AG04449 (cell line): ENCODE results near the gene ANKS1B.

Experiments used
- CTCF ChIA-PET: fragments of 350-600 bp; formaldehyde crosslinking; extraction: SDS; loops from one replicate; lab custom pipeline; 2021; ENCODE audit warnings: antibody characterized with exemption; lab: Yijun Ruan, JAX
- POLR2A ChIA-PET: fragments of 400-600, 350-600 bp; formaldehyde crosslinking; extraction: SDS; loops from one replicate; lab custom pipeline; 2020; ENCODE audit warnings: antibody characterized with exemption, inconsistent platforms; lab: Yijun Ruan, JAX
- DNase-seq: peaks from one replicate; pipeline ENCODE4 v3.0.0-alpha.2; 2010; ENCODE audit warnings: low read depth, low spot score
- H3K4me3 ChIP-seq: 2 replicates; pipeline ENCODE4 v1.5.1; 2011; ENCODE audit warnings: low read depth, mild to moderate bottlenecking, control low read depth, low read length
- TF ChIP-seq, protein P1 (sequence below): IDR thresholded peaks from one replicate; pipeline ENCODE4 v1.5.1; 2011; ENCODE audit warnings: mild to moderate bottlenecking, moderate library complexity, low read length, control low read depth, inconsistent platforms; ENCODE audit not compliant: insufficient read depth; ENCODE audit errors: missing control alignments

ANKS1B gene

DNA sequence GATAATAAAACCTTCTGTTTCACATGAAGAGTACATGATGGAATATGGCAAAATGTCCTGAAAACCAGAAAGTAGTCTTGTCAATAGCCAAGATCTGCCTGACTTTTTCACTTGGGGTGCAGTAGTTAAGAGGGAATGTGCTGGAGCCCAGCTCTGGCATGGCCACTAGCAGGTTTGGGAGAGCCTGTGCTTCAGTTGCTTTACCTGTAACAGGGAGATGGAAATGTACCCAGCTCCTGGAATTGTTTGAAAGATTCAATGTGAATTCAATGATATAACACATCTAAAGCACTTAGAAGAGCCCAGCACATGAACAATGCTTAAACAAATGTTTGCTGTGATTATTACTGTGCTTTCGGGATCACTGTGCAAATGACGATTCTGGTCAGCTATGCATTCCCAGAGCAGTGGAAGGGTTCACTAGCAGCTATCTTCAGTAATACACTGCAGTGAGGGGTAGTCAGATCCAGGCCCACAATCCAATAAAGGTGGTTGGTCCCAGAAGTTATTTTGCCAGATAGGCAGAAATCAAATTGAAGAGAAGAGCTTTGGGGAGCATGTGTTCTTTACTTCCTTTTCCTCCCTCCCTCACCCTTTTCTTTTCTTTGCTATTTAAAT, 1114.7 kb downstream of the ANKS1B start:
- ChIA-PET CTCF (no interaction called here), POLR2A (no interaction called here)
- H3K4me3 ChIP-seq, result no peak overlapping the region
- TF ChIP-seq, protein P1, sequence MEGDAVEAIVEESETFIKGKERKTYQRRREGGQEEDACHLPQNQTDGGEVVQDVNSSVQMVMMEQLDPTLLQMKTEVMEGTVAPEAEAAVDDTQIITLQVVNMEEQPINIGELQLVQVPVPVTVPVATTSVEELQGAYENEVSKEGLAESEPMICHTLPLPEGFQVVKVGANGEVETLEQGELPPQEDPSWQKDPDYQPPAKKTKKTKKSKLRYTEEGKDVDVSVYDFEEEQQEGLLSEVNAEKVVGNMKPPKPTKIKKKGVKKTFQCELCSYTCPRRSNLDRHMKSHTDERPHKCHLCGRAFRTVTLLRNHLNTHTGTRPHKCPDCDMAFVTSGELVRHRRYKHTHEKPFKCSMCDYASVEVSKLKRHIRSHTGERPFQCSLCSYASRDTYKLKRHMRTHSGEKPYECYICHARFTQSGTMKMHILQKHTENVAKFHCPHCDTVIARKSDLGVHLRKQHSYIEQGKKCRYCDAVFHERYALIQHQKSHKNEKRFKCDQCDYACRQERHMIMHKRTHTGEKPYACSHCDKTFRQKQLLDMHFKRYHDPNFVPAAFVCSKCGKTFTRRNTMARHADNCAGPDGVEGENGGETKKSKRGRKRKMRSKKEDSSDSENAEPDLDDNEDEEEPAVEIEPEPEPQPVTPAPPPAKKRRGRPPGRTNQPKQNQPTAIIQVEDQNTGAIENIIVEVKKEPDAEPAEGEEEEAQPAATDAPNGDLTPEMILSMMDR, result no peak
- no peak for DNase-seq

DNA sequence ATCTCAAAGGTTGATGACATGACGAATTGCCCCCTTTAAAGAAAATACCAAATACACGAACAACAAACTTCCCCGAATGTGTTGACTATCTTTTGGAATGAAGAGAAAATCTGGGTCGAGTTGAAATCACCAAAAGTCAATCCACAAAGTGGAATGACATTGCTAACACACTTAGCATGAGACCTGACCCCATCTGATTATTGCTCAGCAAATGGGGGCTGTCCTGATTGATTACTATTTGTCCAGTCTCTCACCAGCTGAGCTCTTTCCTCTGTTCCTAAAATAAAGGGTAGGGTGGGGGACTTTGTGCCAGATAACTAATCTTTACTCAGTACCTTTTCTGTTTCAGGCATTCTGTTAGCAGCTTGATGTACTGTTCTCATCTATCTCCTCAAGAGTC, 1116.2 kb downstream of the ANKS1B start:
- ChIA-PET CTCF (no interaction called here), POLR2A (no interaction called here)
- no peak for DNase-seq
- TF ChIP-seq, protein P1, result no peak
- H3K4me3 ChIP-seq, result no peak overlapping the region

DNA sequence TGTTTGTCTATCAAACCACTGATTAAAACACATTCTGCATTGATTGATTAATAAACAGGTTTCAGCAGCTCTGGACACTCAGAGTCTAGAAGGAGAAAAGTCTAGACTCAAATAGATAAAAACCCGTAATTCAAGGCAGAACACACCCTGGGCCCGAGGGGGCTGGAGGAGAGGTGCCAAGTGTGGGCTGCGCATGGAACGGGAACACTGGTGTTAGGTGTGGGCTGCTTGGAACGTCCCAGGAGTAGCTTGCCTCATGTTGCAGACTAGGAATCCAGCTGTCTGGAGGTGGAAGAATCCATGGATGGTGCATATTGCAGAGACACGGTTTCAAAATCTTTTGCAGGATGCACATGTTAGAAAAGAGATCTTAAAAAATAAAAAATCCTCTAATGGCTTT, 1116.7 kb downstream of the ANKS1B start:
- ChIA-PET CTCF (no interaction called here), POLR2A (no interaction called here)
- no peak for DNase-seq
- TF ChIP-seq, protein P1, result no peak
- H3K4me3 ChIP-seq, result no peak overlapping the region

DNA sequence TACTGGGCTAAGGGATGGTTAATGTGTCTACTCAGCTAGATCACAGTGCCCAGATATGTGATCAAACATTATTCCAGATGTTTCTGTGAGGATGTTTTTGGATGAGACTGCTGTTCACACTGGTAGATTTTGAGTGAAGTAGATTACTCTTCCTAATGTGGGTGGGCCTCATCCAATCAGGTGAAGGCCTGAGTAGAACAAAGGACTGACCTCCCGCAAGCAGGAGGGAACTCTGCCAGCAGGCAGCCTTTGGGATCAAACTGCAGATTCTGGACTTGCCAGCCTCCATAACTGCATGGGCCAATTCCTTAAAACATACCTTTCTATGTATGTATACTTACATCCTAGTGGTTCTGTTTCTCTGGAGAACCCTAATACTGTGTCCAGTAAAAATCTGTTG, 1120.4 kb downstream of the ANKS1B start:
- POLR2A ChIA-PET, result no interaction called here
- TF ChIP-seq, protein P1, result no peak
- CTCF ChIA-PET, result no interaction called here
- DNase-seq, result no peak
- no peak overlapping the region for H3K4me3 ChIP-seq

DNA sequence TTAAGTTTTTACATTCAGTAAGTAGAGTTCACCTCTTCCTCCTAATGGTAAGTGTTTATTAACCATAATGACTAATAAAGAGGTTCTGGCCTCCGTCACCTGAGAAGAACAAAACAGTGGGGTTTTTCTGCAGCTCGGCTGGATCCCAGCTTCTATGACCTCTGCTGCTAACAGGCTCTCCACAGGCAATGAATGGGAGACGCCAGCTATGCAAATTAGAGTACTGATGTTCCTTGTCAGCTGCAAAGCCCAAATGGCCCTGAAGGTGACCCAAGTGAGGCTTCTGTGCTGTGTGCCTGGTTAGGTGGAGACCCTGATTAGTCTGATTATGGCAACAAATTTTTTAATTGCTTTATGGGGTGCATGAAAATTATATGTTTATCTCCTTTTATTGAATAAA, 1121.6 kb downstream of the ANKS1B start:
- ChIA-PET CTCF (no interaction called here), POLR2A (no interaction called here)

DNA sequence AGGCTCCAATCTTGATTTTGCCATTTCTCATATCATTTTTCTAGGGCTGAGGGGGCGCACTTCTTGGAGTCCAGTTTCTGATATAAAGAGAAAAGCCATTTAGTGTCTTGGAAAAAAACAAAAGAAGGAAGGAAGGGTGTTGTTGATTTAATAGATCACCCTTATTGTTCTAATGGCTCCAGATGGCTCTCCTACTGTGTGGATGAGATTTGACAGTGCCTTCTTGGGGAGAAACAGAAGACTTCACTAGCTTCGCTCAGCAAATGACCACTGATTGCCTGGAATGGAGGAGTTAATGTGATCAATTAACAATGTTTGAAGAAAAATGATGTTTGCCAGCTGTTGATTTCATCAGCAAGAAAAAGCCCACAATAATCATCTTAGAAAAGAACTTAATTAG, 1123.5 kb downstream of the ANKS1B start:
- DNase-seq, result no peak
- TF ChIP-seq, protein P1, result no peak
- H3K4me3 ChIP-seq, result no peak overlapping the region
- CTCF ChIA-PET, result no interaction called here
- POLR2A ChIA-PET, result no interaction called here

More for the DNA sequence above, 1121.6 kb downstream of the ANKS1B start:
- TF ChIP-seq, protein P1, result no peak
- no peak for DNase-seq
- no peak overlapping the region for H3K4me3 ChIP-seq
